GM12801 (cell line): Measurements from ENCODE around the gene FITM1.

Experiments used
- TF ChIP-seq, protein P1 (sequence below): IDR thresholded peaks from one replicate; pipeline ENCODE4 v1.5.1; 2011; ENCODE audit warnings: control low read depth; ENCODE audit not compliant: insufficient read length; ENCODE audit errors: extremely low read depth

The FITM1 gene

DNA sequence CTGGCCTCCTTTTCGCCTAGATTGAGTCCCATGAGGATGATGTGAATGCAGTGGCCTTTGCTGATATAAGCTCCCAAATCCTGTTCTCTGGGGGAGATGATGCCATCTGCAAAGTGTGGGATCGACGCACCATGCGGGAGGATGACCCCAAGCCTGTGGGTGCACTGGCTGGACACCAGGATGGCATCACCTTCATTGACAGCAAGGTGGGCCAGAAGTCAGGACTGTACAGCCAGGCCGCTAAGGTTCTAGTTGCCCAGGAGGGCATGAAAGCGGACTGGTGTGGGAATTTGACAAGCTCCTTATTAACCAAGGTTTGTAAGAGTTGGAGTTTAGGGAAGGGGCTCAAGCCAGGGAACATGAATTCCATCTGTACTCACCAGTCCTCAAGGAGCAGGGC, 10.8 kb upstream of the FITM1 start:
- TF ChIP-seq, protein P1, sequence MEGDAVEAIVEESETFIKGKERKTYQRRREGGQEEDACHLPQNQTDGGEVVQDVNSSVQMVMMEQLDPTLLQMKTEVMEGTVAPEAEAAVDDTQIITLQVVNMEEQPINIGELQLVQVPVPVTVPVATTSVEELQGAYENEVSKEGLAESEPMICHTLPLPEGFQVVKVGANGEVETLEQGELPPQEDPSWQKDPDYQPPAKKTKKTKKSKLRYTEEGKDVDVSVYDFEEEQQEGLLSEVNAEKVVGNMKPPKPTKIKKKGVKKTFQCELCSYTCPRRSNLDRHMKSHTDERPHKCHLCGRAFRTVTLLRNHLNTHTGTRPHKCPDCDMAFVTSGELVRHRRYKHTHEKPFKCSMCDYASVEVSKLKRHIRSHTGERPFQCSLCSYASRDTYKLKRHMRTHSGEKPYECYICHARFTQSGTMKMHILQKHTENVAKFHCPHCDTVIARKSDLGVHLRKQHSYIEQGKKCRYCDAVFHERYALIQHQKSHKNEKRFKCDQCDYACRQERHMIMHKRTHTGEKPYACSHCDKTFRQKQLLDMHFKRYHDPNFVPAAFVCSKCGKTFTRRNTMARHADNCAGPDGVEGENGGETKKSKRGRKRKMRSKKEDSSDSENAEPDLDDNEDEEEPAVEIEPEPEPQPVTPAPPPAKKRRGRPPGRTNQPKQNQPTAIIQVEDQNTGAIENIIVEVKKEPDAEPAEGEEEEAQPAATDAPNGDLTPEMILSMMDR = no peak

DNA sequence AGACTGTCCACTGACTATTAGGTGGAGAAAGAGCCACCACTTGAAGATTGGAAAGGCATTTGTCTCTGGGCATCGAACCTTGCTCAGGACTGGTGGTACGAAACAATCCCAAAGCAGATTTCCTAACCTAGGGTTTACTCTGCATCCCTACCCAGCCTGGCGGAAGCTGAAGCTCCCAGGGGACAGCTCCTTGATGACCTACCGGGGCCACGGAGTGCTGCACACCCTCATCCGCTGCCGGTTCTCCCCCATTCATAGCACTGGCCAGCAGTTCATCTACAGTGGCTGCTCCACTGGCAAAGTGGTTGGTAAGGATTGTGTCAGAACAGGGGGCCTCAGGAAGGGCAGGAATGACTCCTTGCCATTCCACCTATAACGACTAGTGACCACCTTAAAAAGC, 9.2 kb upstream of the FITM1 start:
- TF ChIP-seq, protein P1 = no peak

DNA sequence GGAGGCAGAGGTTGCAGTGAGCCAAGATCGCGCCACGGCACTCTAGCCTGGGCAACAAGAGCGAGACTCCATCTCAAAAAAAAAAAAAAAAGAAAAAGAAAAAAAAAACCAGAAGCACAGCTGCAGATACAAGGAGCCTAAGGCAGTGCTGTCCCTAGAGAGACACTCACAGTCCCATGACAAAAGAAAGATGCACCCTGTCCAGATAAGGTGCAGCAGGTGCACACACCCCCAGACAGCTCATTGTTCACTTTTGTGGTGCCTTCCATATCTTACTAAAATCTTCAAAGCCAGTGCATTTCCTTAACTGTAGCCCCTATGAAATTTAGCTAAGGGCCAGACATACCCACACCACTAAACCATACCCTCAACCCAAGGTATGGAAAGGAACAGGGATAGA, 8.0 kb upstream of the FITM1 start:
- TF ChIP-seq, protein P1 = no peak

DNA sequence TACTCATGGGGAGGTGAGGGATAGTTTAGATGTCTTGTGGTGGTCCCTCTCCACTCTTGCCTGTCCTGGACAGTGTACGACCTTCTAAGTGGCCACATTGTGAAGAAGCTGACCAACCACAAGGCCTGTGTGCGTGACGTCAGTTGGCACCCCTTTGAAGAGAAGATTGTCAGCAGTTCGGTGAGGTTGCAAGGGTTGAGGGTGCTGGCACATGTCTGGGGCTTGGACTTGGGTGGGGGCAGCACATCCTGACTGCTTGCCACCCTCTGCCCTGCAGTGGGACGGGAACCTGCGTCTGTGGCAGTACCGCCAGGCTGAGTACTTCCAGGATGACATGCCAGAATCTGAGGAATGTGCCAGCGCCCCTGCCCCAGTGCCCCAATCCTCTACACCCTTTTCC, 7.6 kb upstream of the FITM1 start:
- TF ChIP-seq, protein P1 = no peak

DNA sequence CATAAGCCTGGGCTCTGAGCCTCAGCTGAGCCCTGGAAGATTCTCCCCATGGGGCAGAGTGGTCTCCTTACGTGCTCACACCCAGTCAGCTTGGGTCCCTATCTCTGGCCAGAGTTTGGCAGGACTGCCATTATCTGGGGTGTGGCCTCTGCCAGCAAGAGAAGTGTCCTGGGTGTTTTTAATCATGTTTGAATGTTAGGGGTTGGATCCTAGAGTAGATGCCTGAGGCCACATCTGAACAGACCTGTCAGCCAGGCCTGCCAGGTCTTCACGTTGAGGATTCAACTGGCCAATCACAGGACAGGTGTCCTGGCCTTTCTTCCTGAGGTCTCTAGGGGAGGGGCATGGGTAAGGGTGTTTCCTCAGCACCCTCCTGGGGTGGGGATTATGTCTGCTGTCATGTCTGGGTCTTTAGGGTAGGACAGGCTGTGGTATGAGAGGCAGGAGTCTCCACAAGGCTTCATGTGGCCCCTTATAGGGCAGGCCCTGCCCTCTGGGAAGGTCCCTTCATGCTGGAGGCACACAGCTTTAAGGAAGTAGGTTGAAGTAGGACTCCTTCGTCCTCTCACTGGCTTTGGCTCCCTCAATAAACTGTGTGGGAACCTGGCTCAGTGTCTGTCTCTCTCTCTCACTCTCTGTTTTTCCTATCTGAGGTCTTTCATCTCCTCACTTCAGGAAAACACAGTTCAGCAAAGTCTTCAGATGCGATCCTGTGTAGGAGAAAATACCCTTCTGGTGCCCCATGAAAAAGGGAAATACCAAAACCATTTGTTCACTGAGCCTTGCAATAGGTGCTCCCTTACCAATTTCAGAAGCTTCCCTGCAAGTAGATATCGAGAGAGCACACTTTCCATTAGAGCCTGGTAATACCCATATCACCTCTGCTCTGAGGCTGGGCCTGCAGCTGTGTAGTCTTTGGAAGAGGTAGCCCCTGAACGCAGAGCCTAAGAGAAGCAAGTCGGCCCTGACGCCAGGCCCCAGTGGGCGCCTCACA, 6.7 kb upstream of the FITM1 start:
- TF ChIP-seq, protein P1 = no peak

DNA sequence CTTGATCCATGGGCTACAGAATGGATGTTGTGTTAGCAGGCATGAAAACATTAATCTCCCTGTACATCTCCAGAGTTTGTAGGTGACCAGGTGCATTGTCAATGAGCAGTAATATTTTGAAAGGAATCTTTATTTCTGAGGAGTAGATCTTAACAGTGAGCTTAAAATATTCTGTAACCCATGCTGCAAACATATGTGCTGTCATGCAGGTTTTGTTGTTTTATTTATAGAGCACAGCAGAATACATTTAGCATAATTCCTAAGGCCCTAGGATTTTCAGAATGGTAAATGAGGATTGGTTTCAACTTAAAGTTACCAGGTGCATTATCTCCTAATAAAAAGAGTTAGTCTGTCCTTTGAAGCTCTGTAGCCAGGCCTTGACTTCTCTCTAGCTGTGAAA, 3.5 kb upstream of the FITM1 start:
- TF ChIP-seq, protein P1 = no peak

DNA sequence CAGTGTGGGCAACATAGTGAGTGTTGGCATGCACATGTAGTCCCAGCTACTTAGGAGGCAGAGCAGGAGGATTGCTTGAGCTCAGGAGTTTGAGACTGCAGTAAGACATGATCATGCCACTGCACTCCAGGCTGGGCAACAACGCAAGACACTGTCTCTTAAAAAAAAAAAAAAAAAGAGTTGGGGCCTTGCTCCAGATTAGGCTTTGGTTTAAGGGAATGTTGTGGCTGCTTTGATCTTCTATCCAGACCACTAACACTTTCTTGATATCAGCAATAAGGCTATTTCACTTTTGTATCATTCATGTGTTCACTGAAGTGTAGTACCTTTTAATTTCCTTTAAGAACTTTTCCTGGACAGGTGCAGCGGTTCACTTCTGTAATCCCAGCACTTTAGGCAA, 2.8 kb upstream of the FITM1 start:
- TF ChIP-seq, protein P1 = no peak
